ENCODE data around the gene TFAP2E.
"Not testable (repeated sequence)": the region's sequence is repeated elsewhere in the genome, so short reads cannot be mapped to it uniquely, and the experiment has no call there.

TFAP2E gene

DNA sequence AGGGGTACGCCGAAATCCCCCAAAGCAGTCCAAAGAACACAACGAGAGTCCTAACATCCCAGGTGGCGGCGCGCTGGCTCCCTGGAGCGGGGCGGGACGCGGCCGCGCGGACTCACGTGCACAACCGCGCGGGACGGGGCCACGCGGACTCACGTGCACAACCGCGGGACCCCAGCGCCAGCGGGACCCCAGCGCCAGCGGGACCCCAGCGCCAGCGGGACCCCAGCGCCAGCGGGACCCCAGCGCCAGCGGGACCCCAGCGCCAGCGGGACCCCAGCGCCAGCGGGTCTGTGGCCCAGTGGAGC, 3.6 kb downstream of the TFAP2E start:
- H3K4me3 Mint-ChIP-seq: peak overlapping the region; percentile 87
- peaks cover 32% of the 10 kb centered on the region for H3K4me1 Mint-ChIP-seq
- H3K9me3 Mint-ChIP-seq; H3K36me3 Mint-ChIP-seq; ATAC-seq; DNase-seq (ENCODE audit: low spot score in 2 of 2): not testable (repeated sequence)
- peak overlapping the region; percentile 95 for H3K27ac Mint-ChIP-seq

DNA sequence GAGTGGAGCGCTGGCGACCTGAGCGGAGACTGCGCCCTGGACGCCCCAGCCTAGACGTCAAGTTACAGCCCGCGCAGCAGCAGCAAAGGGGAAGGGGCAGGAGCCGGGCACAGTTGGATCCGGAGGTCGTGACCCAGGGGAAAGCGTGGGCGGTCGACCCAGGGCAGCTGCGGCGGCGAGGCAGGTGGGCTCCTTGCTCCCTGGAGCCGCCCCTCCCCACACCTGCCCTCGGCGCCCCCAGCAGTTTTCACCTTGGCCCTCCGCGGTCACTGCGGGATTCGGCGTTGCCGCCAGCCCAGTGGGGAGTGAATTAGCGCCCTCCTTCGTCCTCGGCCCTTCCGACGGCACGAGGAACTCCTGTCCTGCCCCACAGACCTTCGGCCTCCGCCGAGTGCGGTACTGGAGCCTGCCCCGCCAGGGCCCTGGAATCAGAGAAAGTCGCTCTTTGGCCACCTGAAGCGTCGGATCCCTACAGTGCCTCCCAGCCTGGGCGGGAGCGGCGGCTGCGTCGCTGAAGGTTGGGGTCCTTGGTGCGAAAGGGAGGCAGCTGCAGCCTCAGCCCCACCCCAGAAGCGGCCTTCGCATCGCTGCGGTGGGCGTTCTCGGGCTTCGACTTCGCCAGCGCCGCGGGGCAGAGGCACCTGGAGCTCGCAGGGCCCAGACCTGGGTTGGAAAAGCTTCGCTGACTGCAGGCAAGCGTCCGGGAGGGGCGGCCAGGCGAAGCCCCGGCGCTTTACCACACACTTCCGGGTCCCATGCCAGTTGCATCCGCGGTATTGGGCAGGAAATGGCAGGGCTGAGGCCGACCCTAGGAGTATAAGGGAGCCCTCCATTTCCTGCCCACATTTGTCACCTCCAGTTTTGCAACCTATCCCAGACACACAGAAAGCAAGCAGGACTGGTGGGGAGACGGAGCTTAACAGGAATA, 4.2 kb downstream of the TFAP2E start:
- Mint-ChIP-seq H3K4me3 (peak overlapping the region; percentile 87), H3K9me3 (no peaks in the 10 kb centered on the region), H3K4me1 (peaks cover 32% of the 10 kb centered on the region), H3K36me3 (no peaks in the 10 kb centered on the region), H3K27ac (peak overlapping the region; percentile 95)
- ATAC-seq: peak; percentile 88
- peak; percentile 41 to 83 for DNase-seq (ENCODE audit: low spot score in 2 of 2)

- ATAC-seq (no peak), DNase-seq (ENCODE audit: low spot score in 2 of 2) (no peak)
- Mint-ChIP-seq H3K4me3 (no peak overlapping the region), H3K9me3 (no peaks in the 10 kb centered on the region), H3K27ac (no peak overlapping the region), H3K4me1 (peaks cover 24% of the 10 kb centered on the region), H3K36me3 (no peaks in the 10 kb centered on the region)
These were observed 7.9 kb downstream of the TFAP2E start for GRCh38 chr1:35580949-35581388.

DNA sequence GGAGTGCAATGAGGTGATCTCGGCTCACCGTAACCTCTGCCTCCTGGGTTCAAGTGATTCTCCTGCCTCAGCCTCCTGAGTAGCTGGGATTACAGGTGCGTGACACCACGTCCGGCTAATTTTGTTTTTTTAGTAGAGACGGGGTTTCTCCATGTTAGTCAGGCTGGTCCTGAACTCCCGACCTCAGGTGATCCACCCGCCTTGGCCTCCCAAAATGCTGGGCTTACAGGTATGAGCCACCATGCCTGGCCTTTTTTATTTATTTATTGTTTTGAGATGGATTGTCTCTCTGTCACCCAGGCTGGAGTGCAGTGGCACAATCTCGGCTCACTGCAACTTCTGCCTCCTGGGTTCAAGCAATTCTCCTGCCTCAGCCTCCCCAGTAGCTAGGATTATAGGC, 8.5 kb downstream of the TFAP2E start:
- H3K9me3 Mint-ChIP-seq; H3K36me3 Mint-ChIP-seq; ATAC-seq; DNase-seq (ENCODE audit: low spot score in 2 of 2); H3K27ac Mint-ChIP-seq; H3K4me3 Mint-ChIP-seq: not testable (repeated sequence)
- H3K4me1 Mint-ChIP-seq: peaks cover 17% of the 10 kb centered on the region

GRCh38 chr1:35585281-35585680, 12.2 kb downstream of the TFAP2E start:
- Mint-ChIP-seq H3K36me3 (no peaks in the 10 kb centered on the region), H3K27ac (peak overlapping the region; percentile 10), H3K4me1 (peaks cover 15% of the 10 kb centered on the region), H3K9me3 (no peaks in the 10 kb centered on the region), H3K4me3 (no peak overlapping the region)
- DNase-seq (ENCODE audit: low spot score in 2 of 2) (no peak), ATAC-seq (no peak)

- not testable (repeated sequence) for H3K4me3 Mint-ChIP-seq; H3K9me3 Mint-ChIP-seq; H3K36me3 Mint-ChIP-seq; ATAC-seq; DNase-seq (ENCODE audit: low spot score in 2 of 2)
- H3K27ac Mint-ChIP-seq: peak overlapping the region; percentile 10
- H3K4me1 Mint-ChIP-seq: peaks cover 15% of the 10 kb centered on the region
These were observed 12.7 kb downstream of the TFAP2E start for GRCh38 chr1:35585805-35586204.

- ATAC-seq (no peak), DNase-seq (ENCODE audit: low spot score in 2 of 2) (no peak)
- no peaks in the 10 kb centered on the region for H3K9me3 Mint-ChIP-seq
- H3K36me3 Mint-ChIP-seq: no peaks in the 10 kb centered on the region
- peaks cover 15% of the 10 kb centered on the region for H3K4me1 Mint-ChIP-seq
- H3K27ac Mint-ChIP-seq: no peak overlapping the region
- H3K4me3 Mint-ChIP-seq: no peak overlapping the region
These were observed 13.7 kb downstream of the TFAP2E start for GRCh38 chr1:35586808-35587207.

GRCh38 chr1:35587736-35588135, 14.6 kb downstream of the TFAP2E start:
- Mint-ChIP-seq H3K27ac (no peak overlapping the region), H3K4me1 (peaks cover 17% of the 10 kb centered on the region), H3K9me3 (no peaks in the 10 kb centered on the region), H3K36me3 (peaks cover 3% of the 10 kb centered on the region), H3K4me3 (no peak overlapping the region)
- no peak for DNase-seq (ENCODE audit: low spot score in 2 of 2)
- no peak for ATAC-seq

DNA sequence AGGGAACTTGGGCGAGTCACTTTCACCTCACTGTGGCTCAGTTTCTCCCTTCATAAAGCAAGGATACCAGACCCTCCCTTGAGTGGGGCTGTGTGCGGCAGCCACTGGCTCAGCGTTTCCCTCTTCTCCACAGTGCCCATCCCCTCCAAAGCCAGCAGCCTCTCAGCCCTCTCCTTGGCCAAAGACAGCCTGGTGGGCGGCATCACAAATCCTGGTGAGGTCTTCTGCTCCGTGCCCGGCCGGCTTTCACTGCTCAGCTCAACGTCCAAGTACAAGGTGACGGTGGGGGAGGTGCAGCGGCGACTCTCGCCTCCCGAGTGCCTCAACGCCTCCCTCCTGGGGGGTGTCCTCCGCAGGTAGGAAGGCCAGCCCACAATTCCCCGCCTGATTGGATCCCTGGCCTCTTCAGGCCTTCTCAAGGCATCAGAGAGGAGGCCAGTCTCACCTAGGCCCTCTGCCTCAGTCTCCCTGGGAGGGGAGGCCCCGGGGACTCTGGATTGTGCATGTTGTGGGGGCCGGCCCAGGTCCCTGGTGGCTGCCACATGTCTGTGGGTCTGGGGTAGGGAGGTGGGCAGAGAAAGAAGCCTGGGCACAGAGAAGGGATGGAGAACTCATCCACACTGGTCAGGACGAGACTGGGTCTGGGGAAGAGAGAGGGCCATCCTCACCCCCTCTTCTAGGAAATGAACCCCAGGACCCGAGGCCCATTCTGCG, 15.2 kb downstream of the TFAP2E start:
- no peak overlapping the region for H3K4me3 Mint-ChIP-seq
- no peak for ATAC-seq

DNA sequence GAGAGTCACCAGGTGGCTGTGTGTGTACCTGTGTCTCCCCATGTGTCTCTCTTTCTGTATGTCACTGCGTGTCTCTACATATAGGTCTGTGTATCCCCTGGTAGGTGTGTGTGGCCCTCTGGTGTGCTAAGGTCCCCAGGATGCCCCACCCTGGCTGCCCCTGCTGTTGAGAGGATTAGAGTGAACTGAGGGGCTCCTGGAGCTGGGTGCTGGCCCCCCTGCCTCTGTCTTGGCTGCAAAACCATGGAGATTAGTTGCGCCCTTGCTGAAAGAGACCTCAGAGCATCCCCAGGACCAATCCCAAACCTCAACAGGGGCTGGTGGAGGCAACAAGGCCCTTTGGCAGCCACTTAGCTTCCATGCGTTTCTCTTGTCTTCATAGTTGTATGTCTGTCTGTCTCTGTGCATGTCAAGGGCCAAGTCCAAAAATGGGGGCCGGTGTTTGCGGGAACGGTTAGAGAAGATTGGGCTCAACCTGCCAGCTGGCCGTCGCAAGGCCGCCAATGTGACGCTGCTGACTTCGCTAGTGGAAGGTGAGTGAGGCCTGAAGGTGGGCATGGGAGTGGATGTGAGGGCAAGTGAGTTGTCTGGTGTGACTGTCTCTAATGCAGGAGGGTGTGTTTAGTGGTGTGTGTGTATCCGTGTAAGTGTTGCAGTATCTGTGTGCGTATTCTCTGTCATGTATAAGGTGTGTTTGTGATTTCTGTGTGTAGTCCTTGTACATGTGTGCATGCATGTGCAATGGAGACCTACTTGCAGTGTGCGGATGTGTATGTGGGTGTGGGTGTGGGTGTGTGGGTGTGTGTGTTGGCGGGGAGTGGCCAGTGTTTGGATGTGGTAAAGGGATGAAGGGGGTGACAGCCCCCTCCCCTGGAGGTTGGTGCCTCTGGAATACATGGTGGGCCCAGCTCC, 16.7 kb downstream of the TFAP2E start:
- DNase-seq (ENCODE audit: low spot score in 2 of 2) (no peak), ATAC-seq (no peak)
- peaks cover 26% of the 10 kb centered on the region for H3K4me1 Mint-ChIP-seq
- peak overlapping the region; percentile 5 for H3K27ac Mint-ChIP-seq
- H3K9me3 Mint-ChIP-seq: no peaks in the 10 kb centered on the region
- peaks cover 6% of the 10 kb centered on the region for H3K36me3 Mint-ChIP-seq
- no peak overlapping the region for H3K4me3 Mint-ChIP-seq

More for the DNA sequence above, 15.2 kb downstream of the TFAP2E start:
- DNase-seq (ENCODE audit: low spot score in 2 of 2): no peak
- H3K4me1 Mint-ChIP-seq: peaks cover 23% of the 10 kb centered on the region
- H3K27ac Mint-ChIP-seq: peak overlapping the region; percentile 5
- H3K9me3 Mint-ChIP-seq: no peaks in the 10 kb centered on the region
- peaks cover 6% of the 10 kb centered on the region for H3K36me3 Mint-ChIP-seq

GRCh38 chr1:35590476-35591040, 17.4 kb downstream of the TFAP2E start:
- no peak overlapping the region for H3K27ac Mint-ChIP-seq
- H3K4me1 Mint-ChIP-seq: peaks cover 26% of the 10 kb centered on the region
- no peak overlapping the region for H3K4me3 Mint-ChIP-seq
- no peak for DNase-seq (ENCODE audit: low spot score in 2 of 2)
- H3K36me3 Mint-ChIP-seq: peaks cover 6% of the 10 kb centered on the region
- ATAC-seq: no peak
- H3K9me3 Mint-ChIP-seq: no peaks in the 10 kb centered on the region

- H3K4me3 Mint-ChIP-seq: no peak overlapping the region
- peaks cover 6% of the 10 kb centered on the region for H3K36me3 Mint-ChIP-seq
- no peak for DNase-seq (ENCODE audit: low spot score in 2 of 2)
- H3K4me1 Mint-ChIP-seq: peaks cover 26% of the 10 kb centered on the region
- H3K9me3 Mint-ChIP-seq: no peaks in the 10 kb centered on the region
- no peak for ATAC-seq
- H3K27ac Mint-ChIP-seq: no peak overlapping the region
These were observed 18.1 kb downstream of the TFAP2E start for GRCh38 chr1:35591211-35591610.

- ATAC-seq (peak; percentile 66), DNase-seq (ENCODE audit: low spot score in 2 of 2) (no peak)
- Mint-ChIP-seq H3K9me3 (no peaks in the 10 kb centered on the region), H3K36me3 (peaks cover 6% of the 10 kb centered on the region), H3K27ac (peak overlapping the region; percentile 79), H3K4me1 (peaks cover 26% of the 10 kb centered on the region), H3K4me3 (no peak overlapping the region)
These were observed 20.1 kb downstream of the TFAP2E start for GRCh38 chr1:35592991-35593769.
